Ecto neural progenitor cell (in vitro differentiated cells): Measurements from ENCODE around the gene EAF2.
A peak's percentile ranks its signal among the peaks of the same experiment; 100 is the strongest.
"Not testable (repeated sequence)": the region's sequence is repeated elsewhere in the genome, so short reads cannot be mapped to it uniquely, and the experiment has no call there.

Source experiments
- DNase-seq: peaks from one replicate; pipeline ENCODE4 v3.0.0-alpha.2; 2018; ENCODE audit warnings: low spot score

The EAF2 gene

DNA sequence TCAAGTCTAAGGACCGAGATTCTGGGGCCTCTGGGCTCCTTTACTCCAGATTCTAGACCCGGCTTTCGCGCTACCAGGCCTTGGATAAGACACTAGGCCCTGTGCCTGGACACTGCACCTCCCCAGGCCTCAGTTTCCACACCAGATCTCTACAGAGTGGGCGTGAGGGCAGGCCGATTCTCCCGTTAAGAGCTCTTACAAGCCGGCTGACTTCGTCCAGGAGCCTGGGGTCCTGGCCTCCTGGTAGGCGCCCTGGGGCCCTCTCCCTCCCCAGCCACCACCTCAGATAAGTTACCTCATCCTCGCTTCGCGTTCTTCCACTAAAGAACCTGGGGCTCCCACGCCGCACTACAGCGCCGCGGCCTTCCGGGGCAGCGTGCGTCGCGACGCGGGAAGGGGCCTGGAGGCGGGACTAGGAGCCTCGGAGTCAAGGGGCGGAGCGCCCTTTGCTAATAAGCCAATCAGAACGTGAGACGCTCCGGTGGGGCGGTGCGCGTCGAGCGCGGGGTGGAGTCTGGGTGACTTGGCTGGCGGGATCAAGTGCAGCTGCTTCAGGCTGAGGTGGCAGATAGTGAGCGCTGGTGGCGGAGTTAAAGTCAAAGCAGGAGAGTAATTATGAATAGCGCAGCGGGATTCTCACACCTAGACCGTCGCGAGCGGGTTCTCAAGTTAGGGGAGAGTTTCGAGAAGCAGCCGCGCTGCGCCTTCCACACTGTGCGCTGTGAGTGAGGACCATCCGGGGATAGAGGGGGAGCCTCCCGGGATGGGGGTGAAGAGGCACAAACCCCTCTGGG lies at the start of gene EAF2, which contains the start of gene IQCB1:
Gene EAF2, plus strand, starts transcription at position 539 of the 794 bp plus-strand sequence. Its CDS starts 77 bp downstream, at position 616.
Gene IQCB1, minus strand, starts transcription at position 390 of the 794 bp plus-strand sequence. CDS start 6,100 bp downstream, outside the sequence.
- DNase-seq, result peak; percentile 97

GRCh38 chr3:121786485-121786884 lies 48.5 kb upstream of the EAF2 start:
- no peak for DNase-seq

DNA sequence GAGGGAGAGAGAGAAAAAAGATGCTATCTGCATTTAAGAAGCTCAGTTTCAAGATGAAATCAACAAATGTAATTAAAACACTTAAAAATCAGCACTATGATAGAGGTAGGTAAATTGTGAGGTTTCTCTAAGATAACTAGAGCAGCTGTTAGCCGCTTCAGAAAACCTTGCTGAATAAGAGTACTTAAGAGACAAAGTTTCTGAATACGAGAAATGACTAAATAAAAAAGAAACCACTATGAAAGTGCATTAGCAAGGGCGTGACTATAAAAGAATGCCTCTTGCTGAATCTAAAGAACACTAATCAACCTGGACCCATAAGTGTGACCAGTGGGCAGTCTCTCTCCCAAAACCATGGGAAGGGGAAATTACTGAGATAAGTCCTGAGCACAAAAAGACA lies 41.9 kb upstream of the EAF2 start:
- no peak for DNase-seq

DNA sequence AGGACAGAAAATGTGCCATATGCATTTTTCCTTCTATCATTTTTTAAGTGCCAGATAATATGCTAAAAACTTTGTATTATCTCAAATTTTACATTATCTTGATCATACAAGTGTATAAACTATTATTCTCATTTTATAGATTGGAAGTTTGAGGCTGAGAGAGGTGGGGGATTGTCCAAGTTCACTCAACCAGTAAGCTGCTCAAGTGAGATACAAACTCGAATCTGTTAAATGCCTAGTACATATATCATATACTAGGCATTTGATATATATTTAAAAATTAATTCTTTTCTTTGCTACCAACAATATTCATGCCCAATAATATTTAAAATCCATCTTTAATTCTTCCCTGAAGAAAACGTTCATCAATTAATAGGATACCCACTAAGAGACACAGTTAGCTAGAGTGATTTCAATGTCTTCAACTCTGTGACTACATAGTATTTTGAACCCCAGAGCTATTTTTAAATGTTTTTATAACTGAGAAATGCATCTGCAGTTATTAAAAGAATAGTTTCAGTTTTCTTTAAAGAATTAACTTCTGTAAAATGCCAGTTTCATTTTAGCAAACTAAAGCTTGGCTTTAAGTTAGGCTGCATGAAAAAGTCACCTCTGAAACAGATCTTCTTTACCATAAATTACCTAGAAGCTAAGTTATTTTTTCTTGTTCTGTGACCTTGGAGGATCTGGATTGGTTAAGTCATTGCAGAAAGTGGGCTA lies 40.6 kb upstream of the EAF2 start:
- DNase-seq, result no peak

DNA sequence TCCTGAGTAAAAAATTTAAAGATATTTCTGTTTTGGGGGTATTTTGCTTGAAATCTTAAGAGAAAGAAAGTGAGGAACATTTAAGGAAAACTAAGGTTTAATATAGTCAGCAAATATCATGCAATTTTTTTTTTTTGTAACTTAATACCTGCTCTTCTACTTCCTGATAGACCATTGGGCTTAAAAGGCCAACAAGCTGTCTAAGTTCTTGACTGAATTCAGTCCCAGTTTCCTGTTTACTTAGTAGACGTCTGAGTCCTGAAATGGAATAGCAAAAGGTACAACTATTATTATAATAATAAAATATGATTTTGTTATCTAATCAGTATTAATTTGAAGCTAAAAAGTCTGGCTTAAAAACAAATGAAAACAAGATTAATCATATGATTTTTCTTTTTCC lies 38.0 kb upstream of the EAF2 start:
- DNase-seq, result no peak

DNA sequence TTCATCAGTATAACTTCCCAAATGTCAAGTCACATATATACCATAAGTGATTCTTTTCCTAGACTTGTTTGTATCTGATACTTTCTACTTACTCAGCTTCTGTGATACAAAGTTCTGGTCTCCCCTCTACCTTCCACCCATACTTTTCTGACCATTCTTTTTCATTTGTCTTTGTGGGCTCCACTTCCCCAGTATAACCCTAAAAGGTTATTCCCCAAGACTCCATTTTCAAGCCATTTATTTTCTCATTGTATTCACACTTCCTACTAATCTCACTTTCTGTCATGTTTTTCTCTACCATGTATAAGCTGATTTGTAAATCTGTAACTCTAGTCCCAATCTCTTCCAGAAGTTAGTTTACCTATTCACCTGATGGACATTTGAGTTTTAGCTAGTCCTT lies 34.1 kb upstream of the EAF2 start:
- no peak for DNase-seq

- no peak for DNase-seq
These were observed 31.2 kb upstream of the EAF2 start for GRCh38 chr3:121803771-121804320.

DNA sequence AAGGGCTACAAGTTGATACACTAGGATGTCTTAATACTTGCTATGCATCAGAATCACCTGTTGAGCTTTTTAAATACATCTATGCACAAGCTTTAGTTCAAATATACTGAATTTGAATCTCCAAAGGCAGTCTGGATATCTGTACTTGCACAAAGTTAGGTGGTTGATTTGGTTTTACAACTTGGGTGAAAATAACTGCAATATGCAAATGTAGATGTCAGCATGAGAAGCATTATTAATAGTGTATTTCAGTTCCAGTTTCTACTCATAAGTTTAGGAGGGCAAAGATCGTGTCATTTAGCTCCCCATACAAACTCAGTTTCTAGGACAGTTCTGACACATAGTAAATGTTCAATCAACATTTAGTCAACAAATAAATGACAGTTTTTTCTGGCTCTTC lies 25.8 kb upstream of the EAF2 start:
- DNase-seq, result no peak

DNA sequence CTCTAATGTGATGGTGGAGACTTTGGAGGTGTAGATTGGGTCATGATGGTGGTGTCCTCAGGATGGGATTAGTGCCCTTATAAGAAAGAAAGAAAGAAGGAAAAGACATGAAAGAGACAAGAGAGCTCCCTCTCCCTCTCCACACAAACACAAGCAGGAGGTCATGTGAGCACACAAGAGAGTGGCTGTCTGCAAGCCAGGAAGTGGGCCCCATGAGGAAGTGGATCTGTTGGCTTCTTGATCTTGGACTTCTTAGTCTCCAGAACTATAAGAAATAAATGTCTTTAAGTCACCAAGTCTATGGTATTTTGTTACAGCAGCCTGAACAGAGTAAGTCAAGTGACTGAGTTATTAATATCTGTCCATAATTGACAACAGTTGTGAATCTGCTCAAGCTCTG lies 17.3 kb upstream of the EAF2 start:
- DNase-seq, result no peak

- no peak for DNase-seq
These were observed 16.4 kb upstream of the EAF2 start for GRCh38 chr3:121818578-121818977.

DNA sequence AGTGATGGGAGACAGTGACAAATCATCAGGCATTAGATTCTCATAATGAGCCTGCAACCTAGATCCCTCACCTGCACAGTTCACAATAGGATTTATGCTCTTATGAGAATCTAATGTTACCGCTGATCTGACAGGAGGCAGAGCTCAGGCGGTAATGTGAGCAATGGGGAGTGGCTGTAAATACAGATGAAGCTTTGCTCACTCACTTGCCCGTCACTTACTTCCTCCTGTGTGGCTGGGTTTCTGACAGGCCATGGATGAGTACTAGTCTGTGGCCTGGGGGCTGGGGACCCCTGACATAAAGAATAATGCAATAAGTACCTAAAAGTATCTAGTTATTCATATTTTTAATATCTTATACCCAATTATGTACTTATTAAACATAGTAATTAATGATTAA lies 15.8 kb upstream of the EAF2 start:
- DNase-seq, result no peak

GRCh38 chr3:121821421-121822199 lies 13.4 kb upstream of the EAF2 start:
- DNase-seq, result no peak

- no peak for DNase-seq
These were observed 12.0 kb upstream of the EAF2 start for GRCh38 chr3:121822973-121823372.

- DNase-seq, result no peak
These were observed 795 bp upstream of the EAF2 start for GRCh38 chr3:121834157-121834670.

DNA sequence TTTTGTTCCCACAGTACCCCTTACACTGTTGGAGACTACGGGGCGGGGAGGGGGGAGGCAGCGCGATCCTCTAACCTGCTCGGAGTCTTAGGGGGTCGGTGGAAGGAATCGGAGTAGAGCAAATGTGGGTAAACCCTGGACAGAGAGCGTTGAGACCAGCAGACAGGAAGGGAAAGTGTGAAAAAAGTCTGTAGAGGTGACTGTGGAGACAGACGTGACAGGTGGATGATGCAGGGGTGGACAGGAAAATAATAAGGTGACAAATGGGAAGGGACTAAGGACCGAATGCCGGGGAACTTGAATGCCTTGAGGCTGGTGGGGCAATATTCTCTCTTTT lies 424 bp downstream of the EAF2 start:
- DNase-seq, result no peak

DNA sequence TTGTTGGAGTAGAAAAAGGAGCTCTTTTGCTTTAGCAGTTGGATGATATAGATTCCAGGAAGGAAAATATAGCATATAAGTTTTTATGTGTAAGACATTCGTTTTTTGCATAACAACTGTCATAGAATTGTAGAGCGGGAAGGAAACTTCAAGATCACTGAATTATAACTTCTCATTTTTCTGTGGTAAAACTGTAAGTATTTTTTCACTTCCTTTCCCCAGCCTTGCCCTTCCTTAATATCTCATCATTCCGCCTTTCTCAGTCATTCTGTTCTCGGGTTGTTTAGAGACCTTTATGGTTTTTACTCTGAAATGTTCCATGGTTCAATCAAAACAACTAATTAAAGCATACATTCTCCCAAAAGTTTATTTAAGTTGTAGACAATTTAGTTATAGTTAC lies 1.1 kb downstream of the EAF2 start:
- DNase-seq, result no peak

- DNase-seq, result no peak
These were observed 1.5 kb downstream of the EAF2 start for GRCh38 chr3:121836481-121836880.

- no peak for DNase-seq
These were observed 5.0 kb downstream of the EAF2 start for GRCh38 chr3:121839962-121840361.

GRCh38 chr3:121844892-121845291 lies 9.9 kb downstream of the EAF2 start:
- no peak for DNase-seq

DNA sequence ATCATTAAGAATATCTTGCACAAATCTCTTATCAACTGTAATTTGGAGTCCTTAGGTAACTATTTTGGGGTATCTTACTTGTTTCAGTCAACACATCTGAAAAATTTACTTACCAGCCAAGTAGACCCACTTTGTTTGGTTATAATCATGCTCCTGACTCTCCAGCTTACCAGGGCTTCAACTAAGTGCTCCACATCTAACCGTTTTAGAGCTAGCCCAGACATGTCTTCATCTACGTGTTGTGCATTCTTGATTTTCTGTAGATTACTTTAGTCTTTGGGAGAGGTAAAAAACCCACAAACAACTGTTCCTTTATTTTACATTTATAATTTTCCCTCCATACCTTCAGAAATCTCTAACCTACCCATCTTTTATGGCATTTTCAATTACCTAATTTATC lies 17.2 kb downstream of the EAF2 start:
- no peak for DNase-seq

- DNase-seq, result no peak
These were observed 20.5 kb downstream of the EAF2 start for GRCh38 chr3:121855555-121855954.

- not testable (repeated sequence) for DNase-seq
These were observed 22.8 kb downstream of the EAF2 start for GRCh38 chr3:121857778-121858177.
